ENCODE data around the gene DNAH11.
"Not testable (repeated sequence)": the region's sequence is repeated elsewhere in the genome, so short reads cannot be mapped to it uniquely, and the experiment has no call there.

The DNAH11 gene

DNA sequence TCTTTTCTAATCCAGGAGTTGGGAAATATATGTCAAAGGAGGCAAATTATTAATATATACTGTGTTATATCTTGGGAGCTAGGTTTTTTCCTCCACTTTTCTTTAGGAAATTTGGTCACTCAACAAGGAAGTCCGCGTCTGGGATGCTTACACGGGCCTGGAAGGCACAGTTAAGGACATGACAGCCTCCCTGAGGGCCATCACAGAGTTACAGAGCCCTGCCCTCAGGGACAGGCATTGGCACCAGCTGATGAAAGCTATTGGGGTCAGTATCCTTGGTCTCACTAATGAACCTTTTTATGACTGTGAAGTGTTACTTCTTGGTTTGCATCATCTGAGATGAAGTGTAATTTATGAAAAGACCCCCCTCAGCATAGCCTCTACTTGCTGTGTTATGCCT is 74.7 kb downstream of the DNAH11 start:
- no peak for FAIRE-seq
- DNase-seq (ENCODE audit: insufficient read length, low spot score): no peak

DNA sequence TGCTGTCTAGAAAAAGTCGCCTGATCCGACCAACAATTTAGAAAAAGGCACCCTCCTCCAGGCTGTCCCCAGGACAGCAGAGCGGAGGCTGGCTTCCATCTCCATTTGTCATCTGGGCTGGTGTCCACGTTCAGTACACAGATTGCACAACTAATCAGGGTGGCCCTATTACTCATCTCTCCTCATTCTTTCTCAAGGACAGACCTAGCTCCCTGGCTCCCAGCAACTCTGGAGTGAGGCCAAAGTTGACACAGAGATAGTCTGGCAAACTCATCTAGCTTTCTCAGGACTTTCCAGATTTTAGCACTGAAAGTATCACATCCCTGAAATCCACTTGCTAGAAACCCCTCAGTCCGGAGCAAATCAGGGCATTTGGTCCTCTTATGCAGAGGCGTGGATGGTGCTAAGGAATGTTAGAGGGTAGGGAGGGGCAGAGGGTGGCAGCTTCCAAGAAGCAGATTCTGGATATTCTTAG is 75.1 kb downstream of the DNAH11 start:
- FAIRE-seq: no peak
- no peak for DNase-seq (ENCODE audit: insufficient read length, low spot score)

DNA sequence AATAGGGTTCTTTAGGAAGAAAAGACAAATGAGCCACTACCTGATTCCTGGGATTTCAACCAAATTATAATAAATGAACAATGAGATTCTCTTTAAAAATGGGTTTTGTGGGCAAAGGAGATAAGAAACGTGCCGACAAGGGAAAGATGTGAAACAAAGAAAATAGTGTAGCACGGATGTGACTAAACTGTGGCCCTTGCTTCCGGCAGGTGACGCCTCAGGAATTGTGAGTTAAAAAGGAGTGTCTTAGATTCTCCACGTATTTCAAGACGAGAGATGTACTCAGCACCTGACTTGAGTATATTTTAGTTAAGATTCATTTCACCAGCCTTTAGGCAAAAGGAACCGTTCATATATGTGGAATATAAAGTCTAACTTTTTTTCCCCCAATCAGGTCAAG is 75.9 kb downstream of the DNAH11 start:
- DNase-seq (ENCODE audit: insufficient read length, low spot score): no peak
- no peak for FAIRE-seq

DNA sequence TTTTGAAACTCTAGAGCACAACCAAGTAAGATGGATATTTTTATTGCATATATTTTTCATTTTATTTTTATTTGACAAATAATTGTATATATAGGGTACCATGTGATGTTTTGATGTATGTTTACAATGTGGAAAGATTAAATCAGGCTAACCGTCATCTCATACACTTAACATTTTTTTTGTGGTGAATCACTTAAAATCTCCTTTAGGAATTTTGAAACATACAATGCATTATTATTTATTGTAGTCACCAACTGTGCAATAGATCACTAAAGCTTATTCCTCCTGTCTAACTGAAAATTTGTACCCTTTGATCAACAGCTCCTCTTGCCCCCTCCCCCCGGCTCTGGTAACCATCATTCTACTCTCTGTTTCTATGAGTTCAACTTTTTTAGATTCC is 77.2 kb downstream of the DNAH11 start:
- no peak for FAIRE-seq
- DNase-seq (ENCODE audit: insufficient read length, low spot score): no peak

DNA sequence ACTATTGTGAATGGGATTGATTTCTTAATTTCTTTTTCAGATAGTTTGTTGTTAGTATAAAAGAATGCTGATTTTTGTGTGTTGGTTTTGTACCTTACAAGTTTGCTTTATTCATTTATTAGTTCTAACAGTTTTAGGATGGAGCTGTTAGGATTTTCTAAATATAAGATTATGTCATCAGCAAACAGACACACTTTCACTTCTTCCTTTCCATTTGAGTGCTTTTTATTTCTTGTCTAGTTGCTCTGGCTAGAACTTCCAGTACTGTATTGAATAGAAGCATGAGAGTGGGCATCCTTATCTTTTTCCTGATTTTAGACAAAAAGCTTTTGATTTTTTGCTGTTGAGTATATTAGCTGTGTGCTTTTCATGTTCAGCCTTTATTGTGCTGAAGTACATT is 81.5 kb downstream of the DNAH11 start:
- FAIRE-seq: no peak

DNA sequence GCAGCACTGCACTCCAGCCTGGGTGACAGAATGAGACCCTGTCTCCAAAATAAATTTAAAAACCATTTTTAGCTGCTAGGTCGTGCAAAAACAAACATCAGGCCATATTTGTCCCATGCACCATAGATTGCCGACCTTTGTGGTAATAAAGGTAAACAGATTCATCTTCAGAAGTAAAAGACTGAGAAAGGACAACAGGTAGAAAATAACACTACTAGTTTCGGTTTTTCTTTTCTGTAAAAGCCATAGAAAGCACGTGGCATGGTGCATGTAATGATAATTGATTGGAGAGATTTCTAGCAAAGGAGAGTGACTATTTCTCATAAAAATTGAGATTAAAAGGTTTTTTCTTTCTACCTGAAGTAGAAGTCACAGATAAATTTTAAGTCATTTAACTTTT is 93.9 kb downstream of the DNAH11 start:
- DNase-seq (ENCODE audit: insufficient read length, low spot score): no peak
- FAIRE-seq: no peak

More for the DNA sequence above, 81.5 kb downstream of the DNAH11 start:
- DNase-seq (ENCODE audit: insufficient read length, low spot score): no peak

DNA sequence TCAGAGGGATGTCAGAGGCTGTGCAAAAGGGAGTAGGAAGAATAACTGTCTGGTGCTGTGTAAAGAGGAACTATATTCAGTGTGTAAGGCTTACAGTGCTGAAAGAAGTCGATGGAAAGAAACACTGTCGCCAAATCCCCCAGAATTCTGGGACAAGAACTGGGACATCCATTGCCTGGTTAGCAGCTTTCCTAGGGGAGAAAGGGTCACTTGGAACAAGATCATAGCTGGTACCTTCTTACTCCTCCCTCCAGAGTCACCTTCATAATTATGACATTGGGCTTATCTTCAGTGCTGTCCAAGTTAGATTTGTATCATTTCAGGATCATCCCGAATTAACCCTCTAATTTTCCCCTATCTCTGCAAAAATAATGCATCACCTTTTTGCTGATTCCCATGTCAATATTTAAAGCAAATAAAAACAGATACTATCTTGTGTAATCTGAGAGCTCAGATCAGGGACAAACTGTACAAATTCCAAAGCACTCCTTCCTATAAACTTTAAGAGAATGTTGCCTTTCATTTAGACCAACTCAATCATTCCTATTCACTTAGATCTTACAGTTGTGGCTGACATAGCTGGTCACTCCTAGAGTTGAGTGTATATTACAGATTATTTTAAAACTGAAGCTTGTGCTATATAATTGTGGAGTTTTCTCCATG is 96.5 kb downstream of the DNAH11 start:
- FAIRE-seq: no peak
- no peak for DNase-seq (ENCODE audit: insufficient read length, low spot score)

DNA sequence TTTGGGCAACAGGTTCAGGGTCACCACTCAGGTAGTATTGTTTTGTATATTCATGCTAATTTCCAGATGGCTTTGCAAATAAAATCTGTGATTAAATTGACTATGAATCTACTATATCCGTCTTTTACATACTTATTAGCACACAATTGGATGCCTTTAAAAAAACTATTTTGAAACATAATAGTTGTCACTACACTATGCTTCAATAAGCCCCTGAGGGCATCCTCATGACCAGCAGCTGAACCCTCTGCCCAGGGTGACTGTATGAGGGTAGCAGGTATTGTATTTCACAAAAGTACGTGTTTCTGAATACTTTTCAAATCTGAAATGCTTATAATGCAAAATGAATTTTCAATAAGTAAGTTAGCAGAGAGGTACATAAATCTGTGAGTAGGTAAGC is 97.3 kb downstream of the DNAH11 start:
- FAIRE-seq (no peak), DNase-seq (ENCODE audit: insufficient read length, low spot score) (no peak)

DNA sequence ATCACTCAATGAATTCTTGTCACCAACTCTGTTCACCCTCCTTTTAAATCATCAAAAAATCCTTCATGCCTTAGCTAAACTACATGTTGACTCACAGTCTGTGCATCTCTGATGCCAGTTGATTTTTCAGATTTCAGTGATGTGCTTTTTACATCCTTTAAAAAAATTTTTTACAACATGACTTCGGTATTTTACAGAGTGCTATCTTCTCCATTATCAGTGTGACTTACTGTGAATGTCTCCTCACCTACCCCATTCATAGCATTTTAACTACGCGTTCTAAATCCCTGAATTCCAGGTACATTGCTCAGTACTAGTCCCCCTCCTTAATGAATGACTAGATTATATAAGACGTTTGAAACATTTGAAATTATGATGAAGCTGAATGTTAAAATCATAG is 98.7 kb downstream of the DNAH11 start:
- DNase-seq (ENCODE audit: insufficient read length, low spot score): no peak
- no peak for FAIRE-seq

DNA sequence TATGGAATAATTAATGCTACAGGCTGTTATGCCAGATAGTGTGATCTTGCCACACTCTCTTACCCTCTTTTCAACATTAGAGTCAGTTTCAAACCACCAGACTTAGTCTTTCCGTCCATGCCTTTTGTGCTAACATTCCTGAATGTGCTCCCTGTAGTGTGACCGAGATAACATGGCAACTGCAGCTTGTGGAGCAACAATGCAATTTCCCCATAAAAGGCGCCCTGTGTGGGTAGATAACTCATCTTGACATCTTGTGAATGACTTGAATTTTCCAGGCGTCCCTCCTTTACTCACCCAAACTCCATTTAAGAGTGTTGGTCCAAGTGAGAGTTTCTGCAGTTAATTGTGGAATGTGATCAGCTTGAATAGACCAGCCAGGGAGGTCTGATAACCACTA is 99.6 kb downstream of the DNAH11 start:
- DNase-seq (ENCODE audit: insufficient read length, low spot score) (no peak), FAIRE-seq (no peak)

DNA sequence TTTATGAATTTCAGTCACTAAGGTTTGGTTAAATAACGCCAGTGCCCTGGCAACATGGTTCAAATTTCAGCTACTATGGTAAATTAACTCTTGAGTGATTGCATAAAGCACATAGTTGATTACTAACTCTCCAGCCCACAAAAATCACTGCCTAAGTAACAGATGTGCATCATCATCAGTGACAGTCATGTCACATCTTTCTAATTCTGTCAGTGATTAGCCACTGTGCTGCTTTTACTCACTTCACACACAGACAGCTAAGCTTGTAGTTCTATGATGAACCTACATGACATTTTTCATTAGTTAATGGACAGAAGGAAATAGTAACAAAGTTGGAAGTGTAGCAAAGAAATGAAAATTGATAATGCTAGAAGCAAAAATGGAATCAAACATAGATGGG is 108.9 kb downstream of the DNAH11 start:
- no peak for DNase-seq (ENCODE audit: insufficient read length, low spot score)

DNA sequence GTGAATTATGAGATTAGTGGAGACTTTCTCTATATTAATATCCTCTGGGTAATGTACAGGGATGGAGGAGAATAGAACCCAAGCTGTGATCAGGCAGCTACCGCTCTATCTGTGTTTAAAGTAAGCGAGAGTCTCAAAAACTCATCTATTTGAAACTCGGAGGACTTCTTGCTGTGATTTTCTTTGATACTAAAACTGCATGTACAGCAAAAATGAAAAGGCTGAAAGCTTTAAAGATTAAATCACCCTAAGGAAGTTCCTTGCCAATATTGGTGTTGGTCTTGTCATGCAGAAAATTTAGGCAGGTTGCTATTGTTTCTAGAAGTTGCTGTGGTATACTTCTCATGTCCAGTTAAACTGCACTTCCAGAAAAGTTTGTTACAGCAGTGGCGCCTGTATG is 110.8 kb downstream of the DNAH11 start:
- no peak for FAIRE-seq
- DNase-seq (ENCODE audit: insufficient read length, low spot score): no peak

More for the DNA sequence above, 108.9 kb downstream of the DNAH11 start:
- no peak for FAIRE-seq

DNA sequence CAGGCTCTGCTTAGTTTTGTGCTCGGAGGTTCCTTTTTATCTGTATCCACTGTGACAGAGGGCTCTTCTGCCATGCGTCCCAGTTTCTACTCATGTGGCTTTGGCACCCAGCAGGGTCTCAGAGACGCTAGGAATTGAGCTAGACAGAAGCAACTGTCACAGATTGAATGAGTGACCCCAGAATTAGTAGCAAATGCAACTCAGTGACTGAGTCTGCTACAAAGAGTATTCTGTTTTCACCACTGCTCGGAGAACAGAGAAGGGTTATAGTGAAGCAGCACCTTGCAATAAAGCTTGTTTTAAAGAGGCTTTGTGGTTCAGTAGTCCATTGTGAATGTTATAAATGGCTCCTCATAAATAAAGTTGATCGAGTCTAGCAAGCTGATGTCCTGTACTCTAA is 113.2 kb downstream of the DNAH11 start:
- no peak for FAIRE-seq
- no peak for DNase-seq (ENCODE audit: insufficient read length, low spot score)

DNA sequence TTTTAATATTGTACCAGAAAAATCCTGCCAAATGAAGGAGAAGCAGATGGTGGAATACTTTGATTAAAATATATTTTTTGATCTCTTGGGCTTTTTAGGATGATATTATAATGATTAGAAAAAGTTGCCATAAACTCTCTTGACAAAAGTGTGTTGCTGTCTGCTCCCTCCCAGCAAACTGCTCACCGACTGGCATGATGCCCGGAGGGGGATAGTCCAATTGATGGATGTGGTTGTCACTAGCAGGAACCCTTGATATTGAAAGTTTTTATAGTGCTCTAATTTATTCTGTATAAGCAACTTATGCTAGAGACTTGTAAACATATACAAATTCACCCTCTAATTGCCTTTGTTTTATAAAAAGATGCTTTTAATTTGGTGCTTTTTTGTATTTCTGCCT is 114.0 kb downstream of the DNAH11 start:
- DNase-seq (ENCODE audit: insufficient read length, low spot score) (no peak), FAIRE-seq (no peak)

DNA sequence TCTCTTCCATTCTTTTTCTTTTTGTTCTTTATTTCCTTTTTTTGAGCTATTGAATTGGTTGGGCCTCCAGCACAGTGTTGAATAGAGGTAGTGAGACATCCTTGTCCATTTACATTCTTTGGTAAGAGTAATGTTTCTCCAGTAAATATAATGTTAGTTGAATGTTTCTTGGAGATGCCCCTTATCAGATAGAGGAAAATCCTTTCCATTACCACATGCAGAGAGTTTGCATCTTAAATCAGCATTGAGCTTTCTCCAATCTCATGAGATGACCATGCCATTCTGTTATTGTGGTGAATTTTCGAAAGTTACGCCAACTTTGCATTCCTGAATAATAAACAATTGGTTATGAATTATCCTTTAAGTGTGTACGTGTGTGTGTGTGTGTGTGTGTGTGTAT is 127.7 kb downstream of the DNAH11 start:
- DNase-seq (ENCODE audit: insufficient read length, low spot score) (no peak), FAIRE-seq (no peak)

DNA sequence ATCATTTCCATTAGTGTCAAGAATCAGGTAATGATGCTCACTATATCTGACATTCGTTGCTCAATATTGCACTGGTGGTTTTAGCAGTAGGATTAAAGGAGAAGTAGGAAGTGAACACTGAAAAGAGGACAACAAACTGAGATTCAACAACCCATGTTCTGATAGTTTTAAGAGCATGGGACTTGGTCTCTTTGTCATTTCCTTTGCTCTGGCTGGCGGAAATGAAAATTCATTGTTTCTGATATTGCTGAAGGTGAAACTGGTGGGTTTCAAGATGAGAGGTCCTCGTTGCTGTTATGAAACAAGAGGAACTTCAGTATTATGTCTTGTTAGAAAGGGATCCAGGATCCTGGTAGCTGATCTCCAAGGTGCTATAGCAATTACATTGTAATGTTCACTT is 129.0 kb downstream of the DNAH11 start:
- FAIRE-seq (peak; percentile 71), DNase-seq (ENCODE audit: insufficient read length, low spot score) (no peak)

DNA sequence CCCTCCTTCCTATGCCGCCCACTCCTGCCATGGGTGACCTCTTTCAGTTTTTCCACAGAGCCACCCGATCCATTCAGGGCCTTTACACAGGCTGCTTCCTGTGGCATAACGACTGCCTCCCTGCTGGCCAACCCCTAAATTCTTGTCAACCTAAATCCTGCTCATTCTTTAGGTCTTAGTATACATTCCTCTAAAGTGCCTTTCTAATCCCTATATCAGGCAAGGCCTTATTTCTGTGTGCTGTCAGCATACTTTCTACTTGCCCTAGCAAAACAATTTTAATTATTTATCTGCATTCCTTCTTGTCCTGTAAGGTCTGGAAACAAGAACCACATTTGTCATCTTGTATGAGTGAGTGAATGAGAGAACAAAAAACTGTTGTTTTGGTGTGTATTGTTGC is 132.4 kb downstream of the DNAH11 start:
- no peak for FAIRE-seq
- DNase-seq (ENCODE audit: insufficient read length, low spot score): no peak

DNA sequence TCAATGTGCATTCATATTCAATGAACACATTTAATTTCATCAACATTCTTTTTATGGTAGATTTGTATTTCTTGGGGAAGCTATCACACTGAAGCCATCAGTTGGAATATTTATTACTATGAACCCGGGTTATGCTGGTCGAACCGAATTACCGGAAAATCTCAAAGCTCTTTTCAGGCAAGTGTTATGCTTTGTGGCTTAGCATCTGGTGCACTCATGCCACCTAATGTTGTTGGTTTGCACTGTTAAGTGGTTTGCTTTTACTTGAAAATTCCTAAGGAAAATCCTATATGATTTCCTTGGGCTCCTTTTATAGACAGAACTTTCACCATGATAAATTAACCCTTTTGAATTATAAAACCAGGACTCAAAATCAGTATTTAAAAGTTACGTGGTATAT is 147.9 kb downstream of the DNAH11 start:
- DNase-seq (ENCODE audit: insufficient read length, low spot score): no peak
- FAIRE-seq: no peak

DNA sequence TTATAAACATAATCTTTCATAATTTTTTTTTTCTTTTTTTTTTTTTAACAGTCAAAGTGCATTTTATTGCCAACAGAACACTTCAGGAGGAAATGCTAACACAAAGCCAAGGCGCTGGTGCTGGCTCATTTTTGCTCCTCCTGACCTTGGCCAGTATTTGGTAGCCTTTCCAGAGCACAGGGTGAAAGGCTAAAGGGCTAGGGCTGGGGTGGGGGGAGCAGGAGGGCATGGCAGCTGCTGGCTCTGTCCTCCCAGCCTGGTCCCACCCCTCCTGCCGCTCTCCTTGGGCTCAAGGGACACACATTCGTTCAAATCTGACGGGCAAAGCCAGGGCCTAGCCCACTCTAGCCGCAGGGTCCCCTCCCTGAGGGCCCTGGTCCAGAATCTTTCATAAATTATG is 148.3 kb downstream of the DNAH11 start:
- not testable (repeated sequence) for DNase-seq (ENCODE audit: insufficient read length, low spot score); FAIRE-seq

DNA sequence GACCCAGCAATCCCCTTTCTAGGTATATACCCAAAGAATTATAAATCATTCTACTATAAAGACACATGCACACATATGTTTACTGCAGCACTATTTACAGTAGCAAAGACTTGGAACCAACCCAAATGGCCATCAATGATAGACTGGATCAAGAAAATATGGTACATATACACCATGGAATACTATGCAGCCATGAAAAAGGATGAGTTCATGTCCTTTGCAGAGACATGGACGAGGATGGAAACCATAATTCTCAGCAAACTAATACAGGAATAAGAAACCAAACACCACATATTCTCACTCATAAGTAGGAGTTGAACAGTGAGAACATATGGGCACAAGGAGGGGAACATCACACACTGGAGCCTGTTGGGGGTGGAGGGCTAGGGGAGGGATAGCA is 157.7 kb downstream of the DNAH11 start:
- DNase-seq (ENCODE audit: insufficient read length, low spot score); FAIRE-seq: not testable (repeated sequence)

DNA sequence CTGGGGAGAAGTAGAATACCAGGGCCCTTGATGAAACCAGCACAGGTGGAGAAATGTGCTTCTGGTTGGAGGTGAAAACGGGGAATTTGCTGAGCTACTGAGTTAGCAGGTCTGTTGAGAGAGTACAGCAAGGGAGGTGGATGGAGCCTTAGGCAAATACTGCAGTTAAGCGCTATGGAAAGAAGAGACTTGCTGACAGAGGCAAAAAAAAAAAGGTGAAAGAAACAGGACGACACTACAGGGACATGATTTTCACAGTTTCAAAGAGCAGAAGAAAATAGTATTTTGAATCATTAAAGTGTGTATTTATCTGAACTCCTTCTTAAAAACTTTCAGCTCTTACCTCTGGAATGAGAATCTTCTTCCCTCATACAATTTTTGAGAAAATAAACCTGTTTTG is 159.5 kb downstream of the DNAH11 start:
- no peak for DNase-seq (ENCODE audit: insufficient read length, low spot score)
- no peak for FAIRE-seq

DNA sequence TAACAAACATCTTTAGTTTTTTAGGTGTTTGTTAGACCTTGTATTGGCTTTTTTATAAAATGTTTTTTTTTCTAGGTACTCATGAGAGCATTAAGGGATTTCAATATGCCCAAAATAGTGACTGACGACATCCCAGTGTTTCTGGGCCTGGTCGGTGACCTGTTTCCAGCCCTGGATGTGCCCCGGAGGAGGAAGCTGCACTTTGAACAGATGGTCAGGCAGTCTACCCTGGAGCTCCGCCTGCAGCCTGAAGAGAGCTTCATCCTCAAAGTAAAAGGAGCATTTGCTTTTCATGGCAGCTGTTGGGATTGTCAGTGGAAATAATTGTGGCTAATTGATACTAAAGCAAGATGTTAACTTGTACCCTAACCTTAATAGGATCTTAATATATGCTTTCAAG is 161.5 kb downstream of the DNAH11 start:
- no peak for FAIRE-seq
- DNase-seq (ENCODE audit: insufficient read length, low spot score): no peak

DNA sequence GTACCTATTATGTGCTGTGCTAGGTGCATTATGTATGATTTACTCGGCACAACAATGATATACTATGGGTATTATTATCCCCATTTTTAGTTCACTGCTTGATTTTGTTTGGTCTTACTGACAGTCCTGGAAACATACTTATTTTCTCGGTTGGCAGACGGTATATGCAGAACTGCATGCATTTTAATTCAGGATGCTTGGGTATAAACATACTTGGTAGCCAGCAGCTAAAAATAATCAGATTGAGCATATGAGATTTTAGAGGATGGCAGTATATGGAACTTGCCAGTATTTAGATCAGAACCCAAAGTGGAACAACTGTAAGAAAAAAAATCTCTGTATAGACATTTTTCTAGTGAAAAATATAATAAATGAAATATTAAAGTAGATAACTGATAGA is 163.3 kb downstream of the DNAH11 start:
- FAIRE-seq (no peak), DNase-seq (ENCODE audit: insufficient read length, low spot score) (no peak)

Measured in GM19239 (cell line).